MM.1S (cell line): ENCODE measurements around the gene MYL2.

Experiments
- DNase-seq: peaks from one replicate; pipeline ENCODE4 v3.0.0-alpha.2; 2015
- H2AFZ ChIP-seq: fragments of 300-600 bp; sonication (generic); 2 replicates; pipeline ENCODE4 v1.6.0; 2016; ENCODE audit warnings: antibody characterized with exemption, low read length
- H3F3A ChIP-seq: fragments of 300-600 bp; sonication (generic); 2 replicates; pipeline ENCODE4 v1.6.1; 2016; ENCODE audit warnings: mild to moderate bottlenecking, antibody characterized with exemption, low read length, moderate library complexity, mixed read lengths; ENCODE audit not compliant: insufficient read depth
- H3K27ac ChIP-seq: fragments of 300-600 bp; sonication (generic); 2 replicates; pipeline ENCODE4 v1.5.1; 2016; ENCODE audit warnings: mild to moderate bottlenecking, low read length
- H3K27me3 ChIP-seq: fragments of 300-600 bp; sonication (generic); replicated peaks from 2 replicates; pipeline ENCODE4 v1.6.0; 2016; ENCODE audit warnings: low read length; ENCODE audit not compliant: insufficient read depth
- H3K36me3 ChIP-seq: fragments of 300-600 bp; sonication (generic); replicated peaks from 2 replicates; pipeline ENCODE4 v1.6.1; 2016; ENCODE audit warnings: mild to moderate bottlenecking, low read length, mixed read lengths; ENCODE audit not compliant: insufficient read depth
- H3K4me1 ChIP-seq: fragments of 300-600 bp; sonication (generic); 2 replicates; pipeline ENCODE4 v1.6.1; 2016; ENCODE audit warnings: low read length, mixed read lengths
- H3K4me2 ChIP-seq: fragments of 300-600 bp; sonication (generic); 2 replicates; pipeline ENCODE4 v1.6.0; 2016; ENCODE audit warnings: low read depth, low read length
- H3K4me3 ChIP-seq: fragments of 300-600 bp; sonication (generic); 2 replicates; pipeline ENCODE4 v1.5.1; 2016; ENCODE audit warnings: low read length, mixed read lengths
- H3K79me2 ChIP-seq: fragments of 300-600 bp; sonication (generic); 2 replicates; pipeline ENCODE4 v1.6.1; 2016; ENCODE audit warnings: mixed run types, low read length, mixed read lengths
- H3K9ac ChIP-seq: fragments of 300-600 bp; sonication (generic); 2 replicates; pipeline ENCODE4 v1.6.1; 2016; ENCODE audit warnings: low read length, mixed read lengths
- H3K9me2 ChIP-seq: fragments of 300-600 bp; sonication (generic); replicated peaks from 2 replicates; pipeline ENCODE4 v1.6.1; 2016; ENCODE audit warnings: mild to moderate bottlenecking, low read length, mixed read lengths; ENCODE audit not compliant: insufficient read depth
- H3K9me3 ChIP-seq: fragments of 300-600 bp; sonication (generic); replicated peaks from 2 replicates; pipeline ENCODE4 v1.6.1; 2016; ENCODE audit warnings: mild to moderate bottlenecking, low read length, mixed read lengths; ENCODE audit not compliant: insufficient read depth
- H4K20me1 ChIP-seq: fragments of 300-600 bp; sonication (generic); 2 replicates; pipeline ENCODE4 v1.6.1; 2016; ENCODE audit warnings: mild to moderate bottlenecking, low read length, moderate library complexity, mixed read lengths; ENCODE audit not compliant: insufficient read depth
- EZH2 ChIP-seq: fragments of 300-600 bp; sonication (generic); optimal IDR thresholded peaks from 2 replicates; pipeline ENCODE3; 2017; ENCODE audit warnings: low read depth, mild to moderate bottlenecking, antibody characterized with exemption, low read length, mixed read lengths
- EZH2phosphoT487 ChIP-seq: fragments of 300-600 bp; sonication (generic); IDR thresholded peaks from 2 replicates; pipeline ENCODE4 v1.6.1; 2018; ENCODE audit warnings: antibody characterized with exemption, low read length
- TF ChIP-seq, protein P1 (sequence below): fragments of 300-600 bp; sonication (generic); IDR thresholded peaks from 2 replicates; pipeline ENCODE4 v1.5.1; 2016; ENCODE audit warnings: antibody characterized with exemption, low read length, mixed read lengths

The MYL2 gene

GRCh38 chr12:110930348-110931314 is 10.3 kb upstream of the MYL2 start:
- Histone ChIP-seq H3K4me3 (no peak overlapping the region), H3K27ac (no peak overlapping the region), H3K9me3 (no peaks in the 10 kb centered on the region), H3K9me2 (no peaks in the 10 kb centered on the region), H3K27me3 (no peaks in the 10 kb centered on the region), H2AFZ (no peak overlapping the region), H3F3A (no peaks in the 10 kb centered on the region), H3K9ac (no peak overlapping the region), H3K4me1 (no peaks in the 10 kb centered on the region), H3K4me2 (no peak overlapping the region), H4K20me1 (no peaks in the 10 kb centered on the region), H3K36me3 (no peaks in the 10 kb centered on the region), H3K79me2 (no peaks in the 10 kb centered on the region)
- TF ChIP-seq EZH2phosphoT487 (no peak), EZH2 (no peak)
- TF ChIP-seq, protein P1, sequence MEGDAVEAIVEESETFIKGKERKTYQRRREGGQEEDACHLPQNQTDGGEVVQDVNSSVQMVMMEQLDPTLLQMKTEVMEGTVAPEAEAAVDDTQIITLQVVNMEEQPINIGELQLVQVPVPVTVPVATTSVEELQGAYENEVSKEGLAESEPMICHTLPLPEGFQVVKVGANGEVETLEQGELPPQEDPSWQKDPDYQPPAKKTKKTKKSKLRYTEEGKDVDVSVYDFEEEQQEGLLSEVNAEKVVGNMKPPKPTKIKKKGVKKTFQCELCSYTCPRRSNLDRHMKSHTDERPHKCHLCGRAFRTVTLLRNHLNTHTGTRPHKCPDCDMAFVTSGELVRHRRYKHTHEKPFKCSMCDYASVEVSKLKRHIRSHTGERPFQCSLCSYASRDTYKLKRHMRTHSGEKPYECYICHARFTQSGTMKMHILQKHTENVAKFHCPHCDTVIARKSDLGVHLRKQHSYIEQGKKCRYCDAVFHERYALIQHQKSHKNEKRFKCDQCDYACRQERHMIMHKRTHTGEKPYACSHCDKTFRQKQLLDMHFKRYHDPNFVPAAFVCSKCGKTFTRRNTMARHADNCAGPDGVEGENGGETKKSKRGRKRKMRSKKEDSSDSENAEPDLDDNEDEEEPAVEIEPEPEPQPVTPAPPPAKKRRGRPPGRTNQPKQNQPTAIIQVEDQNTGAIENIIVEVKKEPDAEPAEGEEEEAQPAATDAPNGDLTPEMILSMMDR, result no peak
- no peak for DNase-seq

GRCh38 chr12:110929818-110930217 is 9.4 kb upstream of the MYL2 start:
- no peaks in the 10 kb centered on the region for H3K4me1 ChIP-seq
- H3K79me2 ChIP-seq, result no peaks in the 10 kb centered on the region
- H3K9me2 ChIP-seq, result no peaks in the 10 kb centered on the region
- H3F3A ChIP-seq, result no peaks in the 10 kb centered on the region
- TF ChIP-seq EZH2phosphoT487 (no peak), EZH2 (no peak)
- TF ChIP-seq, protein P1, result no peak
- H3K4me2 ChIP-seq, result no peak overlapping the region
- no peak overlapping the region for H3K4me3 ChIP-seq
- H3K9ac ChIP-seq, result no peak overlapping the region
- no peak for DNase-seq
- no peaks in the 10 kb centered on the region for H3K27me3 ChIP-seq
- H3K9me3 ChIP-seq, result no peaks in the 10 kb centered on the region
- no peak overlapping the region for H3K27ac ChIP-seq
- no peaks in the 10 kb centered on the region for H3K36me3 ChIP-seq
- H2AFZ ChIP-seq, result no peak overlapping the region
- no peaks in the 10 kb centered on the region for H4K20me1 ChIP-seq

DNA sequence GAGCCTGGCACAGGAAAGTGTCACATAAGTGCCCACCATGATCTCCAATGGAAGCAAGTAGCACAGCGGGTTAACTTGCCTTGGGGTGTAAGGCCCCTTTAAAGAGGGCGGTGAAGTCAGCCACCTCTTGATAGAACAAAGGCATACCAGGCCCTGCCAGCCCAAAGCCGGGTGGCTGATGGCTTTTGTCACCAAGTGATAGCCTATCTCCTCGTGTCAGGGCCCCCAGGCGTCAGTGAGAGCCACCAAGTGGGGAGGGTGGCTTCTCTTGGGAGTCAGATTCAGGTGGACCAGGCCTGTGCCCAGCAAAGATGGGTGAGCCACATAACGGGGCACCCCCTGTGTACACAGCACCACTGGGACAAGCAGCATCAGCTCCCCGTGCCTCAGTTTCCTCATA is 8.3 kb upstream of the MYL2 start:
- no peak overlapping the region for H2AFZ ChIP-seq
- no peaks in the 10 kb centered on the region for H4K20me1 ChIP-seq
- H3K4me1 ChIP-seq, result no peaks in the 10 kb centered on the region
- H3K36me3 ChIP-seq, result no peaks in the 10 kb centered on the region
- no peaks in the 10 kb centered on the region for H3K9me2 ChIP-seq
- H3K9me3 ChIP-seq, result no peaks in the 10 kb centered on the region
- no peaks in the 10 kb centered on the region for H3K27me3 ChIP-seq
- no peak for DNase-seq
- H3K4me3 ChIP-seq, result no peak overlapping the region
- no peak overlapping the region for H3K27ac ChIP-seq
- no peak overlapping the region for H3K9ac ChIP-seq
- H3K4me2 ChIP-seq, result no peak overlapping the region
- no peak for TF ChIP-seq EZH2
- no peak for TF ChIP-seq EZH2phosphoT487
- TF ChIP-seq, protein P1, result no peak
- no peaks in the 10 kb centered on the region for H3F3A ChIP-seq
- no peaks in the 10 kb centered on the region for H3K79me2 ChIP-seq
